Measurements from ENCODE around the gene NOTCH1.

Gene NOTCH1

GRCh38 chr9:136501686-136502085, 44.2 kb downstream of the NOTCH1 start:
- no peak overlapping the region for H3K27ac ChIP-seq (ENCODE audit: extremely low read depth, low read depth, low read length)
- no peaks in the 10 kb centered on the region for H3K4me1 ChIP-seq (ENCODE audit: control insufficient read depth, insufficient read depth, low read length)
- no peaks in the 10 kb centered on the region for H3K9me3 ChIP-seq (ENCODE audit: control insufficient read depth, insufficient read depth, low read depth, low read length)
- no peak for TF ChIP-seq WT1 (tag by site-specific recombination; IDR thresholded peaks at IDR 0.05)
- no peak overlapping the region for H3K4me3 ChIP-seq (ENCODE audit: low read depth, low read length)
- peaks cover 0 to 71% of the 10 kb centered on the region in 2 experiments; a peak in 1 of 3 replicates for H3K36me3 ChIP-seq (ENCODE audit: control insufficient read depth in 2 of 2, insufficient read depth in 1 of 2, low read length in 2 of 2)
- CTCF ChIA-PET: no interaction called here
- POLR2A ChIA-PET: no interaction called here

- TF ChIP-seq ZNF211 (tag by site-specific recombination; IDR thresholded peaks at IDR 0.05; ENCODE audit: low read depth) (no peak), ZNF521 (tag by site-specific recombination; IDR thresholded peaks at IDR 0.05) (no peak), ELK4 (IDR thresholded peaks at IDR 0.05; ENCODE audit: borderline replicate concordance, low read depth, low read length) (no peak), ZNF792 (tag by site-specific recombination; IDR thresholded peaks at IDR 0.05) (no peak), ZXDB (tag by site-specific recombination; IDR thresholded peaks at IDR 0.05) (no peak), ZNF639 (tag by site-specific recombination; IDR thresholded peaks at IDR 0.05) (no peak), ZNF785 (tag by site-specific recombination; IDR thresholded peaks at IDR 0.05) (no peak)
- CTCF ChIA-PET: interaction anchor here (0.5 to 2.0 kb wide), 5 partner anchors 11 to 58 kb away, joined by 3 to 11 read pairs (median 3); no protein-coding TSS in a partner anchor
These were observed 45.6 kb downstream of the NOTCH1 start for GRCh38 chr9:136499935-136500910.

GRCh38 chr9:136499071-136499934, 46.5 kb downstream of the NOTCH1 start:
- no peak overlapping the region for H3K27ac ChIP-seq (ENCODE audit: extremely low read depth, low read depth, low read length)
- H3K9me3 ChIP-seq (ENCODE audit: control insufficient read depth, insufficient read depth, low read depth, low read length): no peaks in the 10 kb centered on the region
- ChIA-PET POLR2A (interaction anchor here (0.5 kb wide), 1 partner anchor 25 kb away, joined by 4 read pairs; no protein-coding TSS in a partner anchor), CTCF (interaction anchor here (0.5 to 2.0 kb wide), 5 partner anchors 10 to 59 kb away, joined by 3 to 11 read pairs (median 3); no protein-coding TSS in a partner anchor)
- peaks cover 0 to 56% of the 10 kb centered on the region in 2 experiments; a peak in 1 of 3 replicates for H3K36me3 ChIP-seq (ENCODE audit: control insufficient read depth in 2 of 2, insufficient read depth in 1 of 2, low read length in 2 of 2)
- H3K4me3 ChIP-seq (ENCODE audit: low read depth, low read length): no peak overlapping the region
- H3K4me1 ChIP-seq (ENCODE audit: control insufficient read depth, insufficient read depth, low read length): no peaks in the 10 kb centered on the region
- TF ChIP-seq ZBTB10 (tag by site-specific recombination; IDR thresholded peaks at IDR 0.05) (no peak), ZNF280D (tag by site-specific recombination; IDR thresholded peaks at IDR 0.05) (no peak), ZNF558 (tag by site-specific recombination; IDR thresholded peaks at IDR 0.05) (no peak), ZNF280C (tag by site-specific recombination; IDR thresholded peaks at IDR 0.05) (no peak), ZNF19 (tag by site-specific recombination; IDR thresholded peaks at IDR 0.05; ENCODE audit: low read depth) (no peak), KLF7 (tag by site-specific recombination; IDR thresholded peaks at IDR 0.05; ENCODE audit: borderline replicate concordance) (no peak), ZBTB7A (tag by site-specific recombination; IDR thresholded peaks at IDR 0.05; ENCODE audit: low read depth) (no peak), ZNF184 (tag by site-specific recombination; IDR thresholded peaks at IDR 0.05) (no peak)

More at GRCh38 chr9:136499935-136500910, 45.6 kb downstream of the NOTCH1 start:
- Histone ChIP-seq H3K36me3 (ENCODE audit: control insufficient read depth in 2 of 2, insufficient read depth in 1 of 2, low read length in 2 of 2) (peaks cover 0 to 65% of the 10 kb centered on the region in 2 experiments; a peak in 1 of 3 replicates), H3K4me1 (ENCODE audit: control insufficient read depth, insufficient read depth, low read length) (no peaks in the 10 kb centered on the region), H3K4me3 (ENCODE audit: low read depth, low read length) (no peak overlapping the region), H3K27ac (ENCODE audit: extremely low read depth, low read depth, low read length) (no peak overlapping the region), H3K9me3 (ENCODE audit: control insufficient read depth, insufficient read depth, low read depth, low read length) (no peaks in the 10 kb centered on the region)
- POLR2A ChIA-PET: interaction anchor here (0.5 kb wide), 1 partner anchor 24 kb away, joined by 4 read pairs; no protein-coding TSS in a partner anchor
